ENCODE data around the gene SLC9A5. TPM values are rescaled to one million over a fixed set of nuclear protein-coding genes. Genes with fewer than 3 reads are reported as not detected.

The SLC9A5 gene
- polyA plus RNA-seq, 1 donor: 1.5 TPM

- DNase-seq: no peak
Measured at GRCh38 chr16:67216612-67217490, 31.9 kb upstream of the SLC9A5 start.

- DNase-seq: no peak
Measured at GRCh38 chr16:67223992-67224391, 24.8 kb upstream of the SLC9A5 start.

GRCh38 chr16:67226295-67226803 lies 22.4 kb upstream of the SLC9A5 start:
- no peak for DNase-seq

GRCh38 chr16:67226804-67227566 lies 21.8 kb upstream of the SLC9A5 start, which contains the start of gene TMEM208:
TSS of gene TMEM208 (plus strand) at chr16:67227130. CDS start at chr16:67227219, 89 bp downstream.
- peak; percentile 98 for DNase-seq

- no peak for DNase-seq
Measured at GRCh38 chr16:67227567-67227921, 21.2 kb upstream of the SLC9A5 start.

GRCh38 chr16:67228034-67228785 lies 20.6 kb upstream of the SLC9A5 start:
- no peak for DNase-seq

GRCh38 chr16:67228905-67229304 lies 19.9 kb upstream of the SLC9A5 start:
- DNase-seq: no peak

- DNase-seq: no peak
Measured at GRCh38 chr16:67229906-67230808, 18.6 kb upstream of the SLC9A5 start.

- no peak for DNase-seq
Measured at GRCh38 chr16:67230809-67231660, 17.7 kb upstream of the SLC9A5 start.

- DNase-seq: no peak
Measured at GRCh38 chr16:67233596-67233995, 15.2 kb upstream of the SLC9A5 start.

- DNase-seq: no peak
Measured at GRCh38 chr16:67234180-67234597, 14.6 kb upstream of the SLC9A5 start.

- no peak for DNase-seq
Measured at GRCh38 chr16:67235816-67236562, 12.8 kb upstream of the SLC9A5 start.

GRCh38 chr16:67236563-67237395 lies 12.0 kb upstream of the SLC9A5 start:
- DNase-seq: no peak

GRCh38 chr16:67237396-67238277 lies 11.1 kb upstream of the SLC9A5 start:
- DNase-seq: no peak

- no peak for DNase-seq
Measured at GRCh38 chr16:67238278-67238575, 10.6 kb upstream of the SLC9A5 start.

GRCh38 chr16:67238806-67239470 lies 9.8 kb upstream of the SLC9A5 start:
- DNase-seq: no peak

GRCh38 chr16:67240506-67240905 lies 8.3 kb upstream of the SLC9A5 start:
- DNase-seq: no peak
